ENCODE results near the gene DNAJB11. TPM values are rescaled to one million over a fixed set of nuclear protein-coding genes. Genes with fewer than 3 reads are reported as not detected.

DNAJB11 gene
- total and polyA plus RNA-seq, 5 experiments from 2014 or later = 30.0 to 41.1 (median 31.4) TPM

DNA sequence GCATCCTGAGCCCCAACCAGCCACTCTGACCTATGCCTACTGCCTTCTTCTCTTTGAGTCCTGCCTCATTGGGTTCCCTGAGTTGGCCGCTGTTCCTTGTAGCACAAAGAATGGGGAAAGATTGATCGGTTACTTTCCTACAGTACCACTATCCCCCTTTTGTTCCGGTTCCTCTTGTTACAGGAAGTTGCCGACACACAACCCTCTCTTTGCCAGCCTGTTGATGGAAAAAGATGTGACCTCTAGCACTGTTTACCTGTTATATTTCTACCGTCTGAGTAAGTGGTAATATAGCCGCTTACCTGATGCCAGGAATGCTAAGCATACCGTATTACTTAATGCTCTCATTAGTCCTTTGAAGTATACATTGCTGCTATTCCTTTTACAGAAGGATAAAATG lies 32.6 kb downstream of the DNAJB11 start:
- POLR2A ChIA-PET = no interaction called here
- H3K36me3 Mint-ChIP-seq = no peaks in the 10 kb centered on the region
- peak overlapping the region in 1 of 10 donors; percentile 9 for H3K27ac Mint-ChIP-seq
- H3K27me3 Mint-ChIP-seq = peaks cover 0 to 2% (median 0%) of the 10 kb centered on the region in 5 donors
- DNase-seq (no peak), ATAC-seq (no peak)
- H3K4me3 Mint-ChIP-seq = no peak overlapping the region
- no peaks in the 10 kb centered on the region for H3K9me3 Mint-ChIP-seq
- no peaks in the 10 kb centered on the region for H3K4me1 Mint-ChIP-seq

DNA sequence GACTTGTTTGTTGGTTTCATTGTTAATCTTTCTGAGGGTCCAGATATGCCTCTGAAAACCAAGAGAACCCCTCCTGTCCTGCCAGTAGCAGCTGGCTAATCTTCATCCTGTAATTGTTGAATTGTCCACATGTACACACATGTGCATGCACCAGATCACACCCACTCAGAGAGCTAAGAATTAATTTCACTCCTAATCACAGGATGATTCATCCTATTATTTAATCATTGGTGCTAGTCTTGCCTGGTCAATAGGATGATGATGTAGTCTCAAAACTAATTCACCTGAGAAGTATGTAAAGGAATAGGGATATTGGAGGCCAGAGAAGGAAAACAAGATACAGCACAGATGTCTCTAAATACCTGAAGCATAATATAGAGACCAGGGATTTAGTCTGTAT lies 34.6 kb downstream of the DNAJB11 start:
- H3K27me3 Mint-ChIP-seq = peaks cover 0 to 2% (median 0%) of the 10 kb centered on the region in 5 donors
- H3K4me1 Mint-ChIP-seq = no peaks in the 10 kb centered on the region
- H3K4me3 Mint-ChIP-seq = no peak overlapping the region
- ATAC-seq = no peak
- H3K36me3 Mint-ChIP-seq = no peaks in the 10 kb centered on the region
- no peaks in the 10 kb centered on the region for H3K9me3 Mint-ChIP-seq
- H3K27ac Mint-ChIP-seq = no peak overlapping the region
- DNase-seq = no peak
- POLR2A ChIA-PET = no interaction called here

DNA sequence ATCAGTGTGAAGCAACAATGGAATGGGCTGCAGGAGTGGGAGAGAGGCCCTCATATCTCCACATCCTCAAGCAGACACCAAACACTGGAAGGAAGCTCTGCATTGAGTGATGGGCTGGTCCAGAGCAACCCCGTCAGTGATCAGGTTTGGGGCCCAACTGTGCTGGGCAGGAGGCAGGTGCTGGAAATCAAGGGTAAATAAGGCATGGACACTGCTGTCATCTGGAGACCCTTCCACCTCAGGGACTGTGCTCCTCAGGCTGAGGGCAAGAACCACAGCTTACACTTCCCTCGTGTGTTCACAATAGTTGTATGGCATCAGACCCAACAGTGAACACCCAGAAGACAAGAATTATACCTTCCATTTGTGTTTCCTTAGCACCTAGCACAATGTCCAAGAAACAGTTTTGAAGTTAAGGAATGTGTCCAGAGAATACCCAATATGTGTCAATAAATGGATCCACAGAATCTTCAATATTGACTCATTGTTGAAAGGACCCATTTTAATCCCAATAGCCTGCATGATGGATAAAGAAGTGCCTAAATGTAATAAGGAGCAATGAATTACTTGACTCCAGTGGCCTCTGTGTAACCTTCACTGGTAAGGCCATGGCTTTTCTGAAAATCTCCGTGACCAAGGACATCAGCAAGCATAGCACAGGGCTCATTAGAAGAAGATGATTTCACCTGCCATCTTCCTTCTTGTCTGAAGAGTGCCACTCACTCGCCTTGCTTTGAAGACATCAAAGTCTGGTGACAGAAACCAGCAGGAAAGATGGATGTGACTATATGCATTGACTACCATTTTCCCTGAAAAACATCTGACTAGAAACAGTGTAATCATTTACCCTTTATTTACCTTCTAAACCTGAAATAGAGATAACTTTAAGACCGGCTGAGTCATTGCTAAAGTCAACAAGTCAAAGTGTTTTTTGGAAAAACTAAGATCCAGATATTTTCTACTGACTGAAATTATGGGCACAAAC lies 35.3 kb downstream of the DNAJB11 start:
- ATAC-seq (no peak), DNase-seq (no peak)
- Mint-ChIP-seq H3K27me3 (peaks cover 0 to 2% (median 0%) of the 10 kb centered on the region in 5 donors), H3K4me1 (no peaks in the 10 kb centered on the region), H3K27ac (no peak overlapping the region), H3K9me3 (no peaks in the 10 kb centered on the region), H3K4me3 (no peak overlapping the region), H3K36me3 (no peaks in the 10 kb centered on the region)
- POLR2A ChIA-PET = no interaction called here

DNA sequence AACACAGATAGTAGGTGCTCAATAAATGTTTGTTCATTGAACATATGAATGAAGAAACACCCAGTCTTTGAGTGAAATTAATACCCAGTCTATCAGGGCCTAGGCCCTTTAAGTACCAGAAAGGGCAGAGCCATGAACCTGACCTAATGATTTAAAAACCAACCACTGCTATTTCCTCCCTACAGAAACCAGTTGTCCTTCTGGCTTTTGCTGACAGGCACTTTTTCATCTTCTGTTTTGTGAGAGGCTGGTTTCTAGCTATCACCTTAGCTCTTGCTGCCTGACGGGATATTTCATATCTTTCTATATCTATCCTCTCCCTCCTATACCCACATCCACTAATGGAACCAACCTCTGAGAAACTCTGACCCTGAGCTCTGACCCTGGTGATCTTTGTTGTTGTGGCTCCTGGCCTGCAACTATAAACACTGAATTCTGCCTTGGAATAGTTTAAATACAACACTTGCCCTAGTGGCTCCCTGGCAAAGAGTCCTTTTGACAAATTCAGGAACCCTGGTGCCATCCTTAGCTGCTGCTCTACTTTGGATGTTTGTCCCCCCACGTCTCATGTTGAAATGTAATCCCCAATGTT lies 38.2 kb downstream of the DNAJB11 start:
- peaks cover 0 to 15% (median 2%) of the 10 kb centered on the region in 5 donors for H3K27me3 Mint-ChIP-seq
- H3K4me1 Mint-ChIP-seq = no peaks in the 10 kb centered on the region
- DNase-seq (no peak), ATAC-seq (no peak)
- no peaks in the 10 kb centered on the region for H3K9me3 Mint-ChIP-seq
- POLR2A ChIA-PET = no interaction called here
- no peak overlapping the region for H3K27ac Mint-ChIP-seq
- no peak overlapping the region for H3K4me3 Mint-ChIP-seq
- H3K36me3 Mint-ChIP-seq = no peaks in the 10 kb centered on the region

DNA sequence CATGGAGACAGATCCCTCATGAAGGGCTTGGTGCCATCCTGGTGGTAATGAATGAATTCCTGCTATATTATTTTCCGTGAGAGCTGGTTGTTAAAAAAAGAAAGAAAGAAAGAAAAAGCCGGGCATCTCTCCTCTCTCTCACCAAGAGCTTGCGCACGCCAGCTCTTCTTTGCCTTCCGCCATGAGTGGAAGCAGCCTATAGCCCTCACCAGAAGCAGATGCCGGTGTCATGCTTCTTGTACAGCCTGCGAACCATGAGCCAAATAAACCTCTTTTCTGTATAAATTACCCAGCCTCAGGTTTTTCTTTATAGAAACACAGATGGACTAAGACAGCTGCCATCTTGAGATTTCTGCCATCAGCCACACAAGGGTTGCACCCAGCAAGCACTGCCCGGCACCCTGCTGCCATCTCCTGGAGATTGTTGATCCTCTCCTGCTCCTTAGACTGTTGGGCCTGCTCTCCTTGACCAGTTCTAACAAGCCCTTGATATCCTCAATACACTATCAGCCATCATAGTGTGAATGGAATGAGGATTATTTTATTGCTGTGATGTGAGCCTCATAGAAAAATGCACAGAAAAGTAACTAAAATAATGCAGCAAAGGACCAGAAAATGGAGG lies 38.8 kb downstream of the DNAJB11 start:
- ATAC-seq (no peak), DNase-seq (no peak)
- POLR2A ChIA-PET = no interaction called here
- no peak overlapping the region for H3K4me3 Mint-ChIP-seq
- no peak overlapping the region for H3K27ac Mint-ChIP-seq
- H3K9me3 Mint-ChIP-seq = no peaks in the 10 kb centered on the region
- H3K36me3 Mint-ChIP-seq = no peaks in the 10 kb centered on the region
- peaks cover 1 to 3% (median 2%) of the 10 kb centered on the region in 4 donors for H3K4me1 Mint-ChIP-seq
- H3K27me3 Mint-ChIP-seq = peaks cover under 1 to 15% (median 2%) of the 10 kb centered on the region in 5 donors

DNA sequence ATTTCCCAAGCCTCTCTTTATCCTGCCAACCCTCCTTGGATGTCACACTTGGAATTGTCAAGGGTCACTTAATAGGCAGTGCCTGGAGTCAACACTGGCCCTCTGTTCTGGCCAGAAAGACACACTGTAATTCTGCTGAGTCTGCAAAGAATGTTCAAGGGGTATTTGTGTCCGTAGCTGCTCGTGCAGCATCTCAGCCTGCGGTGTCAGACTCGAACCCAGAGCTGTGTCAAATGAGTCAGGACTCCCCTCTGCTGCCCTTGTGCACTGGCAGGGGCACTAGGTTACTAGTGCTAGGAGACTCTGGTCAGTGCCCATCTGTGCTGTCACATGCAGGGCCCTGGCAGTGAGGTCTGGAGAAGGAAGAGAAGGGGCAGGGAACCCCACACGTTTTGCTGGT lies 41.5 kb downstream of the DNAJB11 start:
- no peak overlapping the region for H3K27ac Mint-ChIP-seq
- H3K4me1 Mint-ChIP-seq = peaks cover 9 to 16% (median 14%) of the 10 kb centered on the region in 4 donors
- H3K27me3 Mint-ChIP-seq = peaks cover 3 to 21% (median 7%) of the 10 kb centered on the region in 5 donors
- H3K36me3 Mint-ChIP-seq = no peaks in the 10 kb centered on the region
- POLR2A ChIA-PET = interaction anchor here (0.6 kb wide), 1 partner anchor 1055 kb away, joined by 3 read pairs; no protein-coding TSS in a partner anchor
- H3K4me3 Mint-ChIP-seq = no peak overlapping the region
- DNase-seq (no peak), ATAC-seq (no peak)
- H3K9me3 Mint-ChIP-seq = no peaks in the 10 kb centered on the region

DNA sequence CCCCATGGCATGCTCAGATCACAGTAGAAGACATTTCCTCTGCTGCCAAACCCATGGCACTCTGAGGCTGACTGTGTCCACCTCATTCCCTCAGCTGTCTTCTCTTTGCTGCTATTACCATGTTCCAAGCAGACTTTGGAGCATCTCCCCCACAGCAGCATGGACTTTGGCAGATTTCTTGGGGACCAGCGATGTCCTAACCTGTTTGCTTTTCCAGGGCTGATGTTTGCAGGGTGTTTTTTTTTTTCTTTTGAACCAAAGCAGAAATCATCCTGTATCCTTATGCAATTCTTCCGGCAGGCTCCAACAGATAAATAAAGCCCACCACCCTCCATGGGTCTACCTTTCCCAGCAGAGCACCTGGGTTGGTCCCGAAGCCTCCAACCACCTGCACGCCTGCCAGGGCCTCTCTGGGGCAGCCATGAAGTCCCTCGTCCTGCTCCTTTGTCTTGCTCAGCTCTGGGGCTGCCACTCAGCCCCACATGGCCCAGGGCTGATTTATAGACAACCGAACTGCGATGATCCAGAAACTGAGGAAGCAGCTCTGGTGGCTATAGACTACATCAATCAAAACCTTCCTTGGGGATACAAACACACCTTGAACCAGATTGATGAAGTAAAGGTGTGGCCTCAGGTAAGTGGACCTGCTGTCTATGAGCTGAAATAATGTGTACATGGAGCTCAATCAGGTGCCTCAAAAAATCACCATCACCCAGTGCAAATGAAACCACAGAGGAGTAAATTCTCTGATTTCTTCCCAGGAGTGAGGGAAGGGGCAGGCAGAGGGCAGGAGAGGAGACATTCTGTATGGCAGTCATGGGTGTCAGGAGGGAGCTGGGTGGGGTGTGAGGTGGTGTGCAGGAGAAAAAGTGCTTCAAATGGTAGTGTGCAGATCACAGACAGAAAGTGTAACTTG lies 42.5 kb downstream of the DNAJB11 start, which contains the start of gene AHSG:
TSS of gene AHSG (plus strand) at position 340 of the 916 bp plus-strand sequence. CDS start at position 422, 82 bp downstream.
- no peaks in the 10 kb centered on the region for H3K9me3 Mint-ChIP-seq
- peak within 1 kb of the TSS in 1 of 10 donors; percentile 22 for H3K4me3 Mint-ChIP-seq
- DNase-seq (no peak), ATAC-seq (no peak)
- no peaks in the 10 kb centered on the region for H3K36me3 Mint-ChIP-seq
- POLR2A ChIA-PET = interaction anchor here (1.1 kb wide), 1 partner anchor 171 kb away, joined by 5 read pairs; the partner anchor contains the start of gene EIF4A2
- H3K27ac Mint-ChIP-seq = peak within 1 kb of the TSS in 4 of 10 donors; percentile 15 to 22 (median 20)
- peaks cover 13 to 21% (median 19%) of the 10 kb centered on the region in 4 donors for H3K4me1 Mint-ChIP-seq
- H3K27me3 Mint-ChIP-seq = peaks cover 3 to 29% (median 8%) of the 10 kb centered on the region in 5 donors

DNA sequence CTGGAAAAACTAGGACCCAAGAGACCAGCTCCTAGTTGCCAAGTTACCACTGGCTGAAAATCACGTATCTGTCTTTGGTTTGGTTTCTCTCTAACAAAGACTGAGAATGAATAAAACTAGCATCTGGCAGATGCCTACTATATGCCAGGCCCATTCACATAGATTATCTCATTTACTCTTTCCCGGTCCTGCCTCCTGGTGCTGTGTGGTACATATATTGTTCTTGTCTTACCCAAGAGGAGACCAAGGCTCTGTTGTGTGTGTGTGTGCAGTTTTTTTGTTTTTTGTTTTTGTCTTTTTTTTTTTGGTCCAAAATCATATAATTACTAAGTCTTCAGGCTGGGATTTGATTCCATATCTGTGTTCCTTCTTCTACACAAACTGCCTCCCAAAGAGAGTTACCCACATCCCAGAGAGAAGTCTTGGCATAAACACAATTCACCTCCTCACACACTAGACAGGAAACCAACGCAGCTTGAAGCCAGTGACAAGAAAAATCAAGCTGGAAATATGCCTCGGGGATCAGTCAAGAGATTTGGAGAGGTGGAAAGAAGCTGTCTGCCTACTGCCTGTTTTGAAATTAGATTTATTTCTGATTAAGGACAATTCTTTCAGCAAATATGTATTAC lies 43.2 kb downstream of the DNAJB11 start:
- ATAC-seq (no peak), DNase-seq (no peak)
- Mint-ChIP-seq H3K4me3 (peak overlapping the region in 1 of 10 donors; percentile 2), H3K4me1 (peaks cover 13 to 21% (median 19%) of the 10 kb centered on the region in 4 donors), H3K27ac (peak overlapping the region in 4 of 10 donors; percentile 15 to 22 (median 20)), H3K9me3 (no peaks in the 10 kb centered on the region), H3K27me3 (peaks cover 5 to 37% (median 16%) of the 10 kb centered on the region in 5 donors), H3K36me3 (no peaks in the 10 kb centered on the region)
- POLR2A ChIA-PET = interaction anchor here (1.1 to 4.0 kb wide), 2 partner anchors 170 kb away, joined by 5 to 38 read pairs; partner anchors contain the start of gene EIF4A2

DNA sequence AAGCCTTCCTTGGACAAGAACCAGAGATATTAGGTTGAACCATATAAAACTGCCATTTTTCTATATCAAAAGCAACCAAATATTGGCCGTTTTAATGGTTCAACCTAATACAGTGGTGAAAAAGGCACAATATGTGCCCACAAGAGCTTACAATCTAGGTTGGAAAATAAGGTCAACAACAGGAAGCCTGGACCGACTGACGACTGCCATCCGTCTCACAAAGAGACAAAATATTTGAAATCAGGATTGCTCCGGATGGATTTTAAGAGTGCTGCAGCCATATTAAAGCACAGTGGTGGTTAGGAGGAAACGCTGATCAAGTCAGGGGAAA lies 43.7 kb downstream of the DNAJB11 start:
- Mint-ChIP-seq H3K36me3 (no peaks in the 10 kb centered on the region), H3K27me3 (peaks cover 6 to 38% (median 19%) of the 10 kb centered on the region in 5 donors), H3K9me3 (no peaks in the 10 kb centered on the region), H3K4me1 (peaks cover 13 to 21% (median 19%) of the 10 kb centered on the region in 4 donors), H3K4me3 (peak overlapping the region; percentile 3 to 72 (median 61)), H3K27ac (peak overlapping the region in 5 of 10 donors; percentile 15 to 85 (median 72))
- no peak for DNase-seq
- ATAC-seq = peak in 1 of 2 donors; percentile 6
- POLR2A ChIA-PET = interaction anchor here (3.5 to 4.0 kb wide), 2 partner anchors 169 to 208 kb away, joined by 14 to 38 read pairs; partner anchors contain the start of gene EIF4A2

DNA sequence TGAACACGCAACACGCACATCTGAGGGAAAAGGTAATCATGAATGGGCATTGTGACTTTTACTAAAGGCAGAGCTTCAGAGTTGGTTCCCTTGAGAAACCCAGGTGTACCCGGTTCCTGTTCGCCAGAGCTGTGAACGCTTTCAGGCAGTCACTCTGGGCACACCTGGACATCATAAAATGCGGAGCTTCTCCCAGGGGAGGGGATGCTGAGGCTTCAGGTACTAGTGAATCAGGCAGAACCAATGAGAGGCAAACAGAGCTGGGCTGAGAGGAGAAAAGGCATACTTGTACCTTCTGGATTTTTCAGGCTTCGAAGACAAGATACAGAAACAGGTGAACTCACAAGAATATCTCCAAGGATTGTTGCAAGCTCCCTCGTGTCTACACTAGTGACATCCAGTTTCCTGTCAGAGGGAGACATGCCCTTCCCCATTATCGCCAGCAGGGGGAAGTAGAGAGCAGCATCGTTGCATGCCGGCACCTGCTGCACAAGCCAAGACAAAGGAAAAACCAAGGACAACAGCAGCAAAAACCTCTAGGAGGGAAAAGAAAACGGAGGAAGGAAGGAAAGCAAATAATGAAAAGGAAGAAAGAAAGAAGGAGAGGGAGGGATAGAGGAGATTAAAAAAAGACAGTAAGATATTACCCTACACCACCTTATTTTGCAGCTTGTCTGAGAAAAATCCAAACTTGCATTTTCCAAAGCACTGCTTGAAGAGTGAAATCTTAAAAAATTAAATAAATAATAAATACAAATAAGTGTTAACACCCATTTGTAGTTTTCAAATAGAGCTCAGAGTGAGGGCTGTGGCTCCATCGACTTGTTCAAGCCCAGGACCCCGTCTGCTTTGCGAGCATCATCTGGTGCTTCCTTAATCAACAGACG lies 44.3 kb downstream of the DNAJB11 start:
- Mint-ChIP-seq H3K27ac (peak overlapping the region in 9 of 10 donors; percentile 15 to 85 (median 53)), H3K9me3 (no peaks in the 10 kb centered on the region), H3K36me3 (no peaks in the 10 kb centered on the region), H3K4me1 (peaks cover 13 to 21% (median 19%) of the 10 kb centered on the region in 4 donors), H3K27me3 (peaks cover 6 to 39% (median 19%) of the 10 kb centered on the region in 5 donors), H3K4me3 (peak overlapping the region; percentile 3 to 72 (median 61))
- ATAC-seq (peak; percentile 56 to 58), DNase-seq (peak; percentile 44 to 83 (median 70))
- POLR2A ChIA-PET = interaction anchor here (0.9 to 4.0 kb wide), 3 partner anchors 169 to 212 kb away, joined by 3 to 38 read pairs (median 14); partner anchors contain the start of gene EIF4A2
